Neural progenitor cell (in vitro differentiated cells): Measurements from ENCODE around the gene STKLD1. TPM values are rescaled to one million over a fixed set of nuclear protein-coding genes. Genes with fewer than 3 reads are reported as not detected.
A peak's percentile ranks its signal among the peaks of the same experiment; 100 is the strongest.
"Not testable (repeated sequence)": the region's sequence is repeated elsewhere in the genome, so short reads cannot be mapped to it uniquely, and the experiment has no call there.

ENCODE experiments used
- DNase-seq: peaks from one replicate; pipeline ENCODE4 v3.0.0-alpha.2; 2016; ENCODE audit warnings: low spot score
- H2AFZ ChIP-seq: fragments of 200-600 bp; sonication (generic); replicated peaks from 2 replicates; pipeline ENCODE4 v1.6.1; 2016; ENCODE audit warnings: antibody characterized with exemption
- H3F3A ChIP-seq: fragments of 200-600 bp; sonication (generic); 2 replicates; pipeline ENCODE4 v1.6.1; 2016; ENCODE audit warnings: antibody characterized with exemption, low read depth
- H3K27ac ChIP-seq: fragments of 200-600 bp; sonication (generic); 2 replicates; pipeline ENCODE4 v1.5.1; 2016; ENCODE audit warnings: mild to moderate bottlenecking
- H3K27me3 ChIP-seq: fragments of 200-600 bp; sonication (generic); 2 replicates; pipeline ENCODE4 v1.6.1; 2016; ENCODE audit warnings: mild to moderate bottlenecking, moderate library complexity
- H3K36me3 ChIP-seq: fragments of 200-600 bp; sonication (generic); 2 replicates; pipeline ENCODE4 v1.5.1; 2016
- H3K4me1 ChIP-seq: fragments of 200-600 bp; sonication (generic); 2 replicates; pipeline ENCODE4 v1.6.1; 2016; ENCODE audit warnings: mixed run types
- H3K4me2 ChIP-seq: fragments of 200-600 bp; sonication (generic); 2 replicates; pipeline ENCODE4 v1.6.1; 2016
- H3K4me3 ChIP-seq: fragments of 200-600 bp; sonication (generic); 2 replicates; pipeline ENCODE4 v1.5.1; 2016
- H3K79me2 ChIP-seq: fragments of 200-600 bp; sonication (generic); 2 replicates; pipeline ENCODE4 v1.6.1; 2016; ENCODE audit warnings: low read depth
- H3K9ac ChIP-seq: fragments of 200-600 bp; sonication (generic); 2 replicates; pipeline ENCODE4 v1.6.1; 2016
- H3K9me3 ChIP-seq: fragments of 200-600 bp; sonication (generic); 2 replicates; pipeline ENCODE4 v1.5.1; 2016; ENCODE audit warnings: low read depth
- H4K20me1 ChIP-seq: fragments of 200-600 bp; sonication (generic); 2 replicates; pipeline ENCODE4 v1.6.1; 2016; ENCODE audit warnings: low read depth
- H3K27ac Mint-ChIP-seq: 3 replicates; pipeline ENCODE4 v1.8.0; 2021; ENCODE audit warnings: mixed read lengths
- H3K27me3 Mint-ChIP-seq: 2 replicates; pipeline ENCODE4 v1.8.0; 2022; ENCODE audit warnings: low read depth, mild to moderate bottlenecking, inconsistent platforms, moderate library complexity, mixed read lengths; ENCODE audit not compliant: insufficient read depth
- H3K36me3 Mint-ChIP-seq: 3 replicates; pipeline ENCODE4 v1.8.0; 2021; ENCODE audit warnings: mixed read lengths
- H3K4me1 Mint-ChIP-seq: 3 replicates; pipeline ENCODE4 v1.8.0; 2021; ENCODE audit warnings: mixed read lengths
- H3K4me3 Mint-ChIP-seq: 3 replicates; pipeline ENCODE4 v1.8.0; 2021; ENCODE audit warnings: mild to moderate bottlenecking, moderate library complexity, mixed read lengths
- H3K9me3 Mint-ChIP-seq: 3 replicates; pipeline ENCODE4 v1.8.0; 2020; ENCODE audit warnings: mixed read lengths
- EZH2 ChIP-seq: fragments of 200-600 bp; sonication (generic); IDR thresholded peaks from 2 replicates; pipeline ENCODE4 v1.6.1; 2017; ENCODE audit warnings: antibody characterized with exemption, mild to moderate bottlenecking, moderate library complexity
- EZH2phosphoT487 ChIP-seq: fragments of 200-600 bp; sonication (generic); IDR thresholded peaks from 2 replicates; pipeline ENCODE4 v1.6.1; 2017; ENCODE audit warnings: antibody characterized with exemption
- total RNA-seq: library from RNA; depleted of rRNA; stranded (reverse); fragments of >200 nt; gene quantifications from 2 replicates; pipeline ENCODE4 v1.2.3, GENCODE V29; 2015; ENCODE audit warnings: low replicate concordance
- TF ChIP-seq, protein P1 (sequence below): fragments of 200-600 bp; sonication (generic); IDR thresholded peaks from 2 replicates; pipeline ENCODE4 v1.5.1; 2017; ENCODE audit warnings: antibody characterized with exemption, mild to moderate bottlenecking

Gene STKLD1
- total RNA-seq, 1 donor from 2014 or later = 0.58 TPM

DNA sequence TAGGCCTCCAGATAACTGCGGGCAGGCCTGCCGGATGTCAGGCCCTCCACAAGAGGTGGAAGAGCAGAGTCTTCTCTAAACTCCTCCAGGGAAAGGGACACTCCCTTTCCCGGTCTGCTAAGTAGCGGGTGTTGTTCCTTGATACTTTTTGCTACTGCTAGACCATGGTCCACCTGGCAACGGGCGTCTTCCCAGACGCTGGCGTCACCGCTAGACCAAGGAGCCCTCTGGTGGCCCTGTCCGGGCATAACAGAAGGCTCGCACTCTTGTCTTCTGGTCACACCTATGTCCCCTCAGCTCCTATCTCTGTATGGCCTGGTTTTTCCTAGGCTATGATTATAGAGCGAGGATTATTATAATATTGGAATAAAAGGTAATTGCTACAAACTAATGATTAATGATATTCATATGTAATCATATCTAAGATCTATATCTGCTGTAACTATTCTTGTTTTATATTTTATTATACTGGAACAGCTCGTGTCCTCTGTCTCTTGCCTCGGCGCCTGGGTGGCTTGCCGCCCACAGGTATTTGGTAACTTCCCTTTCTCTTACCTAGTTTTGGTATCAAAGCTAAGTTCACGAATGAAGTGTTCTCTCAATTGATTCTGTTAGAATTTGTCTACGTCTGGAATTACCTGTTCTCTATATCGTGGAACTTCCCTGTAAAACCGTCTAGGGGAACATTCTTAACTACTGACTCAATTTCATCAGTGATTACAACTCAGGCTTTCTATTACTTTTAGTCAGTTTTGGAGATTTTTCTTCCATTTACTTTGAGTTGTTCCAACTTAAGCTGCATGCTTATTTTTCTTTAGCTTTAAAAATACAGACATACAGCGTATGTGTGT is 46.6 kb upstream of the STKLD1 start:
- H3K27ac ChIP-seq, H3K9me3 Mint-ChIP-seq, H3K4me3 Mint-ChIP-seq, H3K9me3 ChIP-seq, H3K4me2 ChIP-seq, H3K79me2 ChIP-seq, H3K36me3 ChIP-seq, H3K4me3 ChIP-seq, H3K27me3 ChIP-seq, H3F3A ChIP-seq, H2AFZ ChIP-seq, H3K4me1 ChIP-seq, H3K4me1 Mint-ChIP-seq, H3K27ac Mint-ChIP-seq, H3K9ac ChIP-seq: not testable (repeated sequence)
- Mint-ChIP-seq H3K27me3 (peaks cover 12% of the 10 kb centered on the region), H3K36me3 (peaks cover 32% of the 10 kb centered on the region)
- DNase-seq = peak; percentile 35
- H4K20me1 ChIP-seq = peaks cover 17% of the 10 kb centered on the region
- TF ChIP-seq, protein P1, sequence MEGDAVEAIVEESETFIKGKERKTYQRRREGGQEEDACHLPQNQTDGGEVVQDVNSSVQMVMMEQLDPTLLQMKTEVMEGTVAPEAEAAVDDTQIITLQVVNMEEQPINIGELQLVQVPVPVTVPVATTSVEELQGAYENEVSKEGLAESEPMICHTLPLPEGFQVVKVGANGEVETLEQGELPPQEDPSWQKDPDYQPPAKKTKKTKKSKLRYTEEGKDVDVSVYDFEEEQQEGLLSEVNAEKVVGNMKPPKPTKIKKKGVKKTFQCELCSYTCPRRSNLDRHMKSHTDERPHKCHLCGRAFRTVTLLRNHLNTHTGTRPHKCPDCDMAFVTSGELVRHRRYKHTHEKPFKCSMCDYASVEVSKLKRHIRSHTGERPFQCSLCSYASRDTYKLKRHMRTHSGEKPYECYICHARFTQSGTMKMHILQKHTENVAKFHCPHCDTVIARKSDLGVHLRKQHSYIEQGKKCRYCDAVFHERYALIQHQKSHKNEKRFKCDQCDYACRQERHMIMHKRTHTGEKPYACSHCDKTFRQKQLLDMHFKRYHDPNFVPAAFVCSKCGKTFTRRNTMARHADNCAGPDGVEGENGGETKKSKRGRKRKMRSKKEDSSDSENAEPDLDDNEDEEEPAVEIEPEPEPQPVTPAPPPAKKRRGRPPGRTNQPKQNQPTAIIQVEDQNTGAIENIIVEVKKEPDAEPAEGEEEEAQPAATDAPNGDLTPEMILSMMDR = peak; percentile 60

DNA sequence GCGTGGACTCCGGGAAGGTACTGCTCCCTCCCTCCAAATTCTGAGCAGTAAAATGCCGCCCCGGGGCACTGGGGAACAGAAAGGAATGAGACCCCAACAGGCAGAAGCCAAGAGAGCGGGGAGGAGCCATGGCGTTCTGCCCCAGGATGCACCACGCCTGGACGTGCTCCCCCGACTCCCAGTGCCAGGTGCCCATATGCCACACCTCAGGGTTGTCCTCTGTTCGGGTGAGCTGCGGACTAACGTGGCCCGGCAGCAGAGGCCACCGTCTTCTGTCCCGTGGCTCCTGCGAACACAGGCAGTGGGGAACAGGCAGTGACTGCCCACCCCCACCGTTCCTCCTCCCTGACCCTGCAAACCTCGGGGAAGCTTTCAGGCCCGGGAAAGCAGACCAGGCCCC is 44.9 kb upstream of the STKLD1 start:
- Mint-ChIP-seq H3K9me3 (peaks cover 4% of the 10 kb centered on the region), H3K27me3 (peaks cover 15% of the 10 kb centered on the region), H3K36me3 (peaks cover 33% of the 10 kb centered on the region), H3K4me3 (no peak overlapping the region), H3K4me1 (peaks cover 8% of the 10 kb centered on the region), H3K27ac (no peak overlapping the region)
- Histone ChIP-seq H3K27me3 (no peaks in the 10 kb centered on the region), H3F3A (peaks cover 13% of the 10 kb centered on the region), H3K4me3 (no peak overlapping the region), H2AFZ (no peak overlapping the region), H3K27ac (no peak overlapping the region), H3K4me2 (no peak overlapping the region), H3K79me2 (peaks cover 21% of the 10 kb centered on the region), H3K4me1 (peaks cover 5% of the 10 kb centered on the region), H3K9ac (no peak overlapping the region), H3K36me3 (no peaks in the 10 kb centered on the region), H4K20me1 (peaks cover 26% of the 10 kb centered on the region), H3K9me3 (no peaks in the 10 kb centered on the region)
- DNase-seq = no peak
- TF ChIP-seq, protein P1 = no peak
- TF ChIP-seq EZH2phosphoT487 (no peak), EZH2 (no peak)

DNA sequence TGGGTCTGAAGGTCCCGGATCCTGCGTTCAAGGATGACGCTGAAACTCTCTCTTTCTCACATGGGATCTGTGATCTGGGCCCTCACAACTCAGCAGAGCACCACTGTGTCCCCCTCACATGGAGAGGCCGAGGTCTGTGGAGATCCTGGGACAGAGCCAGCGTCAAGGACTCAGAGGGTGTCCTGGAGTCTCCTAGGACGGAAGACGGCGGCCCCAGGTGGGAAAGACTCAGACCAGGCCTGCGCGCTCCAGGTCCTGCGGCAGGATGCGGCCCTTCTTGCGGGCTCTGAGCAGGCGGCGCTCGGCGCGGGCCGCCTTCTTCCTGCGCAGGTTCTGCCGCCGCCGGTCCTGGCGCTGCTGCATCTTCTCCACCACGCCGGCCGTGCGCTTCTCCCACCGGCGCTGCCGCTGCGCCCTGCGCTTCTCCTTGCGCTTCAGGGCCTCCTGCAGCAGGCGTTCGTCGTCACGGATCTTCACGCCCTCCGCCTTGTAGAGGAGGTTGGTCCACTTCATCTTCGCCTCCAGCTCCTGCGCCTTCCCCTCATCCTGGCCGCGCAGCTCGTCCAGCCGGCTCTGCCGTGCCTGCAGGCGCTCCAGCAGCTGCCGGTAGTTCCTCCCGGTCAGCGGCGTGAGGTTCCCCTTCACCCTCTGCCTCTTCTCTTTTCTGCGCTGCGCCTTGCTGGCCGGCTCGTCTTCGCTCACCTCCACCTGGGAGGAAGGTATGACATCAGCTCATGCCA is 44.4 kb upstream of the STKLD1 start:
- H3K27ac ChIP-seq = no peak overlapping the region
- peaks cover 12% of the 10 kb centered on the region for H3K4me1 Mint-ChIP-seq

More for the DNA sequence above, 44.4 kb upstream of the STKLD1 start:
- no peak for TF ChIP-seq EZH2phosphoT487
- Histone ChIP-seq H3K79me2 (peaks cover 21% of the 10 kb centered on the region), H3K4me2 (no peak overlapping the region), H3K27me3 (no peaks in the 10 kb centered on the region), H3F3A (peaks cover 17% of the 10 kb centered on the region), H3K9ac (no peak overlapping the region), H2AFZ (no peak overlapping the region), H3K4me3 (no peak overlapping the region), H3K9me3 (no peaks in the 10 kb centered on the region), H3K4me1 (peaks cover 10% of the 10 kb centered on the region), H3K36me3 (no peaks in the 10 kb centered on the region), H4K20me1 (peaks cover 26% of the 10 kb centered on the region)
- DNase-seq = no peak
- H3K36me3 Mint-ChIP-seq = peaks cover 33% of the 10 kb centered on the region
- H3K27ac Mint-ChIP-seq = no peak overlapping the region
- H3K27me3 Mint-ChIP-seq = peaks cover 15% of the 10 kb centered on the region
- H3K4me3 Mint-ChIP-seq = peak overlapping the region; percentile 18
- peaks cover 4% of the 10 kb centered on the region for H3K9me3 Mint-ChIP-seq
